HuH-7.5 (cell line): ENCODE data around the gene CROT.
"Not testable (repeated sequence)": the region's sequence is repeated elsewhere in the genome, so short reads cannot be mapped to it uniquely, and the experiment has no call there.

Source experiments
- DNase-seq: peaks from one replicate; pipeline ENCODE4 v3.0.0; 2011; ENCODE audit warnings: low spot score

The CROT gene

GRCh38 chr7:87345166-87345927, at the start of gene CROT:
CROT (plus strand) TSS chr7:87345664; CDS start chr7:87349069, 3,405 bp downstream.
- DNase-seq = peak; percentile 72

GRCh38 chr7:87300756-87301155, 44.7 kb upstream of the CROT start:
- no peak for DNase-seq

GRCh38 chr7:87310790-87311419, 34.6 kb upstream of the CROT start:
- no peak for DNase-seq

- DNase-seq = peak; percentile 22
Observed at GRCh38 chr7:87312215-87312865, 33.1 kb upstream of the CROT start.

GRCh38 chr7:87316097-87316700, 29.3 kb upstream of the CROT start:
- DNase-seq = no peak

- DNase-seq = no peak
Observed at GRCh38 chr7:87316846-87317552, 28.5 kb upstream of the CROT start.

- DNase-seq = no peak
Observed at GRCh38 chr7:87317691-87318245, 27.7 kb upstream of the CROT start.

- DNase-seq = no peak
Observed at GRCh38 chr7:87318741-87319140, 26.7 kb upstream of the CROT start.

- DNase-seq = not testable (repeated sequence)
Observed at GRCh38 chr7:87319154-87319581, 26.3 kb upstream of the CROT start.

GRCh38 chr7:87322912-87323311, 22.6 kb upstream of the CROT start:
- DNase-seq = no peak

GRCh38 chr7:87325576-87326370, 19.7 kb upstream of the CROT start:
- no peak for DNase-seq

GRCh38 chr7:87328281-87328680, 17.2 kb upstream of the CROT start:
- DNase-seq = no peak

GRCh38 chr7:87330316-87330715, 15.1 kb upstream of the CROT start:
- no peak for DNase-seq

- DNase-seq = no peak
Observed at GRCh38 chr7:87330942-87331341, 14.5 kb upstream of the CROT start.

- no peak for DNase-seq
Observed at GRCh38 chr7:87331687-87332252, 13.7 kb upstream of the CROT start.

GRCh38 chr7:87332321-87332720, 13.1 kb upstream of the CROT start:
- no peak for DNase-seq

- no peak for DNase-seq
Observed at GRCh38 chr7:87336136-87336535, 9.3 kb upstream of the CROT start.

GRCh38 chr7:87337331-87337730, 8.1 kb upstream of the CROT start:
- DNase-seq = no peak

- DNase-seq = peak; percentile 5
Observed at GRCh38 chr7:87339373-87339897, 6.0 kb upstream of the CROT start.

- no peak for DNase-seq
Observed at GRCh38 chr7:87341441-87341840, 4.0 kb upstream of the CROT start.
